A549 treated with dexamethasone at 1 μM for 4 hours (cell line): Measurements from ENCODE around the gene PTGER2. TPM values are rescaled to one million over a fixed set of nuclear protein-coding genes. Genes with fewer than 3 reads are reported as not detected.

ENCODE experiments used
- total RNA-seq: library from RNA; stranded (reverse); fragments of 200-300 nt; extraction: Qiagen RNA extraction; gene quantifications from 5 replicates; pipeline ENCODE4 v1.2.3, GENCODE V29; 2022

Gene PTGER2
- total RNA-seq: 2.7 to 4.6 TPM (median 4.2 TPM) in 5 replicates

GRCh38 chr14:52313903-52314594, at the start of gene PTGER2:
Gene PTGER2 (plus strand): TSS chr14:52314312. CDS start chr14:52314549, 237 bp downstream.

GRCh38 chr14:52267501-52268278, 46.4 kb upstream of the PTGER2 start, which contains the start of gene PTGDR:
Gene PTGDR (plus strand): TSS chr14:52267698. CDS start chr14:52267815, 117 bp downstream.

Other genes starting within 250 kb of the PTGER2 start
- gene NID2, start 245.3 kb upstream of the PTGER2 start, total RNA-seq: 29.2 to 42.4 TPM (median 31.9 TPM) in 5 replicates
- not detected in 5 replicates for gene PTGDR, start 46.6 kb upstream of the PTGER2 start, total RNA-seq
- gene TXNDC16, start 238.2 kb downstream of the PTGER2 start, total RNA-seq: 0.78 to 1.5 TPM (median 1.4 TPM) in 5 replicates
- gene GPR137C, start 238.5 kb downstream of the PTGER2 start, total RNA-seq: 0.06 to 0.08 TPM (median 0.07 TPM) in 5 replicates